GM21786 (cell line): ENCODE results near the gene PLCH2.
"Not testable (repeated sequence)": the region's sequence is repeated elsewhere in the genome, so short reads cannot be mapped to it uniquely, and the experiment has no call there.

Experiments
- ATAC-seq: cut with Tn5 transposase; IDR thresholded peaks from one replicate; pipeline ENCODE4 v1.9.1; 2021; ENCODE audit not compliant: unreplicated experiment

The PLCH2 gene

GRCh38 chr1:2543543-2544092 lies 67.5 kb downstream of the PLCH2 start:
- no peak for ATAC-seq

GRCh38 chr1:2544093-2544874 lies 68.2 kb downstream of the PLCH2 start:
- no peak for ATAC-seq

DNA sequence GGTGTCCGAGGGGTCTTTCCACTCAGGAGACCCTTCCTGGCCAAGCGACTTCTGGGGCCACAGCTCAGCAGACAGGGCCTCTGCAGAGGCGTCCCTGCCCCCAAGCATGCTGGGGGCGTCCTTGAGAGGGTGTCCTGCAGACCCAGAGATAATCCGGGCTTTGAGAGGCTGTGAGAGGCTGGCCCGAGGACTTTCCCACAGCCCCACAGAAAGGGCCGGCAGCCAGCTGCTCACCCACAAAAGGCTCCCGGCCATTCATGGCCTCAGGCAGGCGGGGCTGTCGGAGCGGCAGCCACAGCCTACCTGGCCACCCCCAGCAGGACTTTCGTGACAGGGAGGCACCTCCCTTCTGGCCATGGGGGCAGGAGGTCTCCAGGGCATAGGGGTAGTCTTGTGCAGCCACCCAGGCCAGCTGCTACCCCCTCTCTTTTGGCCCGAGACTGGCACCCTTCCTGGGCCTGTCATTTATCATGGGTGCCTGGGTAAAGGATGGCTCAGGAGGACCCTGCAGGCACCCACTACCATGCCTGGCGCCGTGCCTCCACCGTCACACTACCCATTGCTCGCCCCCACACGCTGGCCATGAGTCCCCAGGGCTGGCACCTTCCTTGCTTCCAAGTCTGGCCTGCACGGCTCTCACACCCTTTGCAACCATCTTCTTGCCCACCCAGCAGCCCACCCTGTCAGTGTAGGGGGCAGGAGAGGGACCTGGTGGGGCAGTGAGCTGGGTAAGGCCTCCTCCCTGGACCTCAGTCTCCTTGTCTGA lies 69.0 kb downstream of the PLCH2 start:
- no peak for ATAC-seq

GRCh38 chr1:2545754-2546514 lies 69.8 kb downstream of the PLCH2 start:
- ATAC-seq, result peak; percentile 32

DNA sequence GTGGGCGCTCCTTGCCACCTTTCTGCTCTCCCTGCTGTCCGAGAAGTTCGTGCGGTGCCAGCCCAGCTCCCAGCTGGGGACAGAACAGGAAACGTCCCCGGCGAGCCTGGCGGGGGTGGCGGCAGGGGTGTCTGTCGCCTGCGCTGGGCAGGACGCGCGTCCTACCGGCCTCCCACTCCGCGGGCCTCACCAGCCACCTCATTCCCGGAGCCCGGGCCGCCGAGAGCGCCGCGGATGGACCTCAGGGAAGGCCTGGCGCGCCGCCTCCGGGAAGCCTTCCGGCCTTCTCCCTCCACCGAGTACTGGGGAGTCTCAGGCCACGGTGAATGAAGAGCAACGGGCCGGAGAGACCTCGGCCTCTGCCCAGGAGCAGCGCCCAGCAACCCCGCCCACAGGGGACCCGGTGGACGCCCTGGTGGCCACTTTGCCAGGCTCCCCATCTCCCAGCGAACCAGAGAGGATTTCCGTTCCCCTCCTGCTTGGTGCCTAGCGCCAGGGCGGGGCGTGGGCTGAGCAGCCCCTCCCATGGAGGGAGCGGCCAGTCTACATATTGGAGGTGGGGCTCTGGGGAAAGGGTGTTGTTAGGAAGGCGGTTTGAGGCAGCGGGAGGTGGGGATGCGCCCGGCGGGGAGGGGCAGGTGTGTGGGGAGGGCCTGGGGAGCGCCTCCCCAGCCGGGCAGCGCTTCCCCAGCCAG lies 70.6 kb downstream of the PLCH2 start:
- peak; percentile 31 for ATAC-seq

GRCh38 chr1:2547210-2548067 lies 71.3 kb downstream of the PLCH2 start:
- no peak for ATAC-seq

GRCh38 chr1:2548068-2548589 lies 72.0 kb downstream of the PLCH2 start:
- ATAC-seq, result peak; percentile 19

DNA sequence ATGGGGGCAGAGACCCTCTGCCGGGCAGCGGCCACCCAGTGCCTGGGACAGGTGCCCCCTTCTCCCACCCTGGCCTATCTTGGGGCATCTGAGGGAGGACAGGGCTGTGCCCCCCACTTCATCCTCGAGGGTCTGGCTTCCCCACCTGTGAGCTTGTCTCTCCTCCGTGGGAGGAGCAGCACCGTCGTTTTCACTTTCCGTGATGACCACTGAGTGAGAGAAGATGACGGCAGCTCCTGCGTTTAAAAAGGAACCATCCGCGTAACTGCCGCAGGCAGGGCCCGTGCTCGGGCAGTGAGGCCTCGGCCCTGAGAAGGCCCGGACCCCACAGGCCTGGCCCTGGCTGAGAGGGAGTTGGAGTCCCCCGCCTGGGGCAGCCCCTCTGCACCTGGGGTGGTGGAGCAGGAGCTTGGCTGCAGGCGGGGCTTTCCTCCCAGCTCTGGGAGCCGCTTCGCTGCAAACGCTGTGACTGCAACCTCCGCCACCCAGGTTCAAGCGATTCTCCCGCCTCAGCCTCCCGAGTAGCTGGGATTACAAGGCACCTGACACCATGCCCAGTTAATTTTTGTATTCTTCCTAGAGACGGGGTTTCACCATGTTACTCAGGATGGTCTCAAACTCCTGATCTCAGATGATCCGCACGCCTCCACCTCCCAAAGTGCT lies 73.4 kb downstream of the PLCH2 start:
- not testable (repeated sequence) for ATAC-seq

GRCh38 chr1:2550309-2550861 lies 74.3 kb downstream of the PLCH2 start:
- ATAC-seq, result not testable (repeated sequence)

GRCh38 chr1:2551544-2551943 lies 75.5 kb downstream of the PLCH2 start:
- ATAC-seq, result not testable (repeated sequence)

GRCh38 chr1:2552189-2552588 lies 76.1 kb downstream of the PLCH2 start:
- no peak for ATAC-seq

GRCh38 chr1:2553076-2553475 lies 77.0 kb downstream of the PLCH2 start:
- not testable (repeated sequence) for ATAC-seq

- ATAC-seq, result no peak
Observed at GRCh38 chr1:2553871-2554620, 78.0 kb downstream of the PLCH2 start.

- no peak for ATAC-seq
Observed at GRCh38 chr1:2554621-2555387, 78.7 kb downstream of the PLCH2 start.
